Measurements from ENCODE around the gene C1orf50.

C1orf50 gene

GRCh38 chr1:42740851-42741580, 26.0 kb upstream of the C1orf50 start:
- 48% methylated on average over 14 of the region's 19 CpGs for WGBS
- Histone ChIP-seq H3K9ac (ENCODE audit: low read depth, low read length) (peak overlapping the region; percentile 25), H3K36me3 (ENCODE audit: insufficient read depth, low read length) (peaks cover 5% of the 10 kb centered on the region), H3K27me3 (ENCODE audit: insufficient read depth, low read length) (no peaks in the 10 kb centered on the region), H3K9me3 (ENCODE audit: insufficient read depth, low read depth, low read length) (no peaks in the 10 kb centered on the region), H3K4me1 (ENCODE audit: insufficient read depth, low read length) (peaks cover 36% of the 10 kb centered on the region), H3K27ac (ENCODE audit: low read depth, low read length) (peak overlapping the region; percentile 35), H3K4me3 (ENCODE audit: low read length) (peak overlapping the region; percentile 43; the same call in 1 of the 2 replicates)

- Histone ChIP-seq H3K27ac (ENCODE audit: low read depth, low read length) (peak overlapping the region; percentile 35; the same call in 1 of the 2 replicates), H3K4me3 (ENCODE audit: low read length) (no peak overlapping the region), H3K9ac (ENCODE audit: low read depth, low read length) (peak overlapping the region; percentile 25; the same call in 1 of the 2 replicates), H3K9me3 (ENCODE audit: insufficient read depth, low read depth, low read length) (no peaks in the 10 kb centered on the region), H3K27me3 (ENCODE audit: insufficient read depth, low read length) (no peaks in the 10 kb centered on the region), H3K36me3 (ENCODE audit: insufficient read depth, low read length) (peaks cover 12% of the 10 kb centered on the region), H3K4me1 (ENCODE audit: insufficient read depth, low read length) (peaks cover 36% of the 10 kb centered on the region)
- 93% methylated on average over 4 of the region's 4 CpGs for WGBS
Measured at GRCh38 chr1:42741706-42742105, 25.3 kb upstream of the C1orf50 start.

- Histone ChIP-seq H3K27ac (ENCODE audit: low read depth, low read length) (no peak overlapping the region), H3K4me1 (ENCODE audit: insufficient read depth, low read length) (peaks cover 36% of the 10 kb centered on the region), H3K36me3 (ENCODE audit: insufficient read depth, low read length) (peaks cover 15% of the 10 kb centered on the region), H3K9ac (ENCODE audit: low read depth, low read length) (no peak overlapping the region), H3K27me3 (ENCODE audit: insufficient read depth, low read length) (no peaks in the 10 kb centered on the region), H3K4me3 (ENCODE audit: low read length) (no peak overlapping the region), H3K9me3 (ENCODE audit: insufficient read depth, low read depth, low read length) (no peaks in the 10 kb centered on the region)
- 90% methylated on average over 8 of the region's 8 CpGs for WGBS
Measured at GRCh38 chr1:42742141-42742540, 24.9 kb upstream of the C1orf50 start.

- Histone ChIP-seq H3K27me3 (ENCODE audit: insufficient read depth, low read length) (no peaks in the 10 kb centered on the region), H3K9me3 (ENCODE audit: insufficient read depth, low read depth, low read length) (no peaks in the 10 kb centered on the region), H3K4me1 (ENCODE audit: insufficient read depth, low read length) (peaks cover 36% of the 10 kb centered on the region), H3K27ac (ENCODE audit: low read depth, low read length) (no peak overlapping the region), H3K9ac (ENCODE audit: low read depth, low read length) (no peak overlapping the region), H3K36me3 (ENCODE audit: insufficient read depth, low read length) (peaks cover 19% of the 10 kb centered on the region), H3K4me3 (ENCODE audit: low read length) (no peak overlapping the region)
- WGBS: 88% methylated on average over 9 of the region's 9 CpGs
Measured at GRCh38 chr1:42742617-42743316, 24.3 kb upstream of the C1orf50 start.

GRCh38 chr1:42743317-42744147, 23.5 kb upstream of the C1orf50 start:
- Histone ChIP-seq H3K9me3 (ENCODE audit: insufficient read depth, low read depth, low read length) (no peaks in the 10 kb centered on the region), H3K4me3 (ENCODE audit: low read length) (no peak overlapping the region), H3K9ac (ENCODE audit: low read depth, low read length) (no peak overlapping the region), H3K27me3 (ENCODE audit: insufficient read depth, low read length) (no peaks in the 10 kb centered on the region), H3K4me1 (ENCODE audit: insufficient read depth, low read length) (peaks cover 36% of the 10 kb centered on the region), H3K36me3 (ENCODE audit: insufficient read depth, low read length) (peaks cover 26% of the 10 kb centered on the region), H3K27ac (ENCODE audit: low read depth, low read length) (no peak overlapping the region)
- 82% methylated on average over 21 of the region's 21 CpGs for WGBS

- H3K4me1 ChIP-seq (ENCODE audit: insufficient read depth, low read length): peaks cover 32% of the 10 kb centered on the region
- 95% methylated on average over 9 of the region's 9 CpGs for WGBS
- no peak overlapping the region for H3K9ac ChIP-seq (ENCODE audit: low read depth, low read length)
- H3K27me3 ChIP-seq (ENCODE audit: insufficient read depth, low read length): no peaks in the 10 kb centered on the region
- no peak overlapping the region for H3K27ac ChIP-seq (ENCODE audit: low read depth, low read length)
- peaks cover 31% of the 10 kb centered on the region for H3K36me3 ChIP-seq (ENCODE audit: insufficient read depth, low read length)
- H3K9me3 ChIP-seq (ENCODE audit: insufficient read depth, low read depth, low read length): no peaks in the 10 kb centered on the region
- H3K4me3 ChIP-seq (ENCODE audit: low read length): no peak overlapping the region
Measured at GRCh38 chr1:42744148-42744413, 23.0 kb upstream of the C1orf50 start.

GRCh38 chr1:42745851-42746250, 21.2 kb upstream of the C1orf50 start:
- Histone ChIP-seq H3K9me3 (ENCODE audit: insufficient read depth, low read depth, low read length) (no peaks in the 10 kb centered on the region), H3K9ac (ENCODE audit: low read depth, low read length) (no peak overlapping the region), H3K4me3 (ENCODE audit: low read length) (no peak overlapping the region), H3K27me3 (ENCODE audit: insufficient read depth, low read length) (no peaks in the 10 kb centered on the region), H3K4me1 (ENCODE audit: insufficient read depth, low read length) (peaks cover 17% of the 10 kb centered on the region), H3K36me3 (ENCODE audit: insufficient read depth, low read length) (peaks cover 43% of the 10 kb centered on the region), H3K27ac (ENCODE audit: low read depth, low read length) (no peak overlapping the region)
- WGBS: 94% methylated on average over 8 of the region's 8 CpGs

GRCh38 chr1:42746436-42747105, 20.5 kb upstream of the C1orf50 start:
- no peaks in the 10 kb centered on the region for H3K27me3 ChIP-seq (ENCODE audit: insufficient read depth, low read length)
- peaks cover under 1% of the 10 kb centered on the region; the same call in 1 of the 2 replicates for H3K9me3 ChIP-seq (ENCODE audit: insufficient read depth, low read depth, low read length)
- H3K4me3 ChIP-seq (ENCODE audit: low read length): no peak overlapping the region
- 96% methylated on average over 12 of the region's 12 CpGs for WGBS
- H3K36me3 ChIP-seq (ENCODE audit: insufficient read depth, low read length): peaks cover 45% of the 10 kb centered on the region
- H3K27ac ChIP-seq (ENCODE audit: low read depth, low read length): no peak overlapping the region
- H3K9ac ChIP-seq (ENCODE audit: low read depth, low read length): no peak overlapping the region
- H3K4me1 ChIP-seq (ENCODE audit: insufficient read depth, low read length): peaks cover 11% of the 10 kb centered on the region; the same call in 1 of the 2 replicates

GRCh38 chr1:42747125-42747524, 19.9 kb upstream of the C1orf50 start:
- WGBS: 72% methylated on average over 14 of the region's 14 CpGs

GRCh38 chr1:42748021-42748420, 19.0 kb upstream of the C1orf50 start:
- Histone ChIP-seq H3K9ac (ENCODE audit: low read depth, low read length) (no peak overlapping the region), H3K36me3 (ENCODE audit: insufficient read depth, low read length) (peaks cover 59% of the 10 kb centered on the region), H3K4me1 (ENCODE audit: insufficient read depth, low read length) (0 out of 2 replicates have a peak, but pooled peaks cover 6% of the 10 kb centered on the region), H3K27ac (ENCODE audit: low read depth, low read length) (no peak overlapping the region), H3K27me3 (ENCODE audit: insufficient read depth, low read length) (no peaks in the 10 kb centered on the region), H3K4me3 (ENCODE audit: low read length) (no peak overlapping the region), H3K9me3 (ENCODE audit: insufficient read depth, low read depth, low read length) (peaks cover 4% of the 10 kb centered on the region; the same call in 1 of the 2 replicates)
- 96% methylated on average over 10 of the region's 10 CpGs for WGBS

More at GRCh38 chr1:42747125-42747524, 19.9 kb upstream of the C1orf50 start:
- Histone ChIP-seq H3K9me3 (ENCODE audit: insufficient read depth, low read depth, low read length) (peaks cover 4% of the 10 kb centered on the region; the same call in 1 of the 2 replicates), H3K27ac (ENCODE audit: low read depth, low read length) (no peak overlapping the region), H3K4me1 (ENCODE audit: insufficient read depth, low read length) (0 out of 2 replicates have a peak, but pooled peaks cover 6% of the 10 kb centered on the region), H3K36me3 (ENCODE audit: insufficient read depth, low read length) (peaks cover 50% of the 10 kb centered on the region), H3K27me3 (ENCODE audit: insufficient read depth, low read length) (no peaks in the 10 kb centered on the region), H3K9ac (ENCODE audit: low read depth, low read length) (no peak overlapping the region), H3K4me3 (ENCODE audit: low read length) (no peak overlapping the region)

All from HUES64 (cell line).